Measurements from ENCODE around the gene MYPOP.

- TF ChIP-seq POLR2AphosphoS5 (IDR thresholded peaks at IDR 0.05; ENCODE audit: low read depth, low read length) (no peak), CTCF (IDR thresholded peaks at IDR 0.05) (no peak), SIN3A (IDR thresholded peaks at IDR 0.05; ENCODE audit: borderline replicate concordance, insufficient read depth, low read depth, low read length) (no peak), REST (IDR thresholded peaks at IDR 0.05; ENCODE audit: insufficient read depth in 1 of 2, low read depth in 2 of 2, low read length in 1 of 2) (no peak), TCF7L2 (IDR thresholded peaks at IDR 0.05; ENCODE audit: low read depth, low read length) (no peak)
Observed at GRCh38 chr19:45917421-45918091, 15.1 kb upstream of the MYPOP start.

Data from Panc1 (cell line).